Epithelial cell of alveolus of lung (primary cell): ENCODE measurements around the gene MIF. TPM values are rescaled to one million over a fixed set of nuclear protein-coding genes. Genes with fewer than 3 reads are reported as not detected.

Experiments used
- total RNA-seq: library from RNA; depleted of rRNA; stranded (reverse); fragments of >200 nt; gene quantifications from 2 replicates; pipeline ENCODE4 v1.2.1, GENCODE V29; 2015

Gene MIF
- total RNA-seq: 871 and 1,287 TPM in 2 replicates

DNA sequence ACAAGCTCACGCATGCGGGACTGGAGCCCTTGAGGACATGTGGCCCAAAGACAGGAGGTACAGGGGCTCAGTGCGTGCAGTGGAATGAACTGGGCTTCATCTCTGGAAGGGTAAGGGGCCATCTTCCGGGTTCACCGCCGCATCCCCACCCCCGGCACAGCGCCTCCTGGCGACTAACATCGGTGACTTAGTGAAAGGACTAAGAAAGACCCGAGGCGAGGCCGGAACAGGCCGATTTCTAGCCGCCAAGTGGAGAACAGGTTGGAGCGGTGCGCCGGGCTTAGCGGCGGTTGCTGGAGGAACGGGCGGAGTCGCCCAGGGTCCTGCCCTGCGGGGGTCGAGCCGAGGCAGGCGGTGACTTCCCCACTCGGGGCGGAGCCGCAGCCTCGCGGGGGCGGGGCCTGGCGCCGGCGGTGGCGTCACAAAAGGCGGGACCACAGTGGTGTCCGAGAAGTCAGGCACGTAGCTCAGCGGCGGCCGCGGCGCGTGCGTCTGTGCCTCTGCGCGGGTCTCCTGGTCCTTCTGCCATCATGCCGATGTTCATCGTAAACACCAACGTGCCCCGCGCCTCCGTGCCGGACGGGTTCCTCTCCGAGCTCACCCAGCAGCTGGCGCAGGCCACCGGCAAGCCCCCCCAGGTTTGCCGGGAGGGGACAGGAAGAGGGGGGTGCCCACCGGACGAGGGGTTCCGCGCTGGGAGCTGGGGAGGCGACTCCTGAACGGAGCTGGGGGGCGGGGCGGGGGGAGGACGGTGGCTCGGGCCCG is at the start of gene MIF:
TSS of gene MIF (plus strand) at position 439 of the 765 bp plus-strand sequence. CDS start at position 531, 92 bp downstream.

GRCh38 chr22:23857606-23858483 is 36.3 kb upstream of the MIF start, which contains the start of gene SLC2A11:
Gene SLC2A11, plus strand, starts transcription at chr22:23857875. Its CDS starts 125 bp downstream, at chr22:23858000.

Other genes starting within 250 kb of the MIF start
- gene RGL4, start 203.4 kb upstream of the MIF start, total RNA-seq: not detected in 2 replicates
- 3.4 and 4.5 TPM in 2 replicates for gene ZNF70, start 143.3 kb upstream of the MIF start, total RNA-seq
- not detected in 2 replicates for gene VPREB3, start 140.0 kb upstream of the MIF start, total RNA-seq
- gene C22orf15, start 131.4 kb upstream of the MIF start, total RNA-seq: 0.08 and 0.52 TPM in 2 replicates
- gene CHCHD10, start 126.4 kb upstream of the MIF start, total RNA-seq: 15.6 and 16.9 TPM in 2 replicates
- gene MMP11, start 121.5 kb upstream of the MIF start, total RNA-seq: 10.9 and 14.0 TPM in 2 replicates
- gene SMARCB1, start 107.4 kb upstream of the MIF start, total RNA-seq: 85.3 and 104 TPM in 2 replicates
- 6.9 TPM in 1 of 2 replicates, not detected in the other for gene DERL3, start 55.4 kb upstream of the MIF start, total RNA-seq
- 6.1 and 10.7 TPM in 2 replicates for gene SLC2A11, start 36.5 kb upstream of the MIF start, total RNA-seq
- 17.1 and 36.6 TPM in 2 replicates for gene GSTT2B, start 66.8 kb downstream of the MIF start, total RNA-seq
- 0.26 and 2.6 TPM in 2 replicates for gene DDTL, start 72.5 kb downstream of the MIF start, total RNA-seq
- 135 and 140 TPM in 2 replicates for gene DDT, start 80.1 kb downstream of the MIF start, total RNA-seq
- 0.13 TPM in 1 of 2 replicates, not detected in the other for gene GSTT2, start 85.8 kb downstream of the MIF start, total RNA-seq
- gene GSTT4, start 111.1 kb downstream of the MIF start, total RNA-seq: not detected in 2 replicates
- 25.2 and 37.4 TPM in 2 replicates for gene CABIN1, start 116.9 kb downstream of the MIF start, total RNA-seq